ENCODE results near the gene PCYT2.
A peak's percentile ranks its signal among the peaks of the same experiment; 100 is the strongest.
"Not testable (repeated sequence)": the region's sequence is repeated elsewhere in the genome, so short reads cannot be mapped to it uniquely, and the experiment has no call there.

PCYT2 gene

DNA sequence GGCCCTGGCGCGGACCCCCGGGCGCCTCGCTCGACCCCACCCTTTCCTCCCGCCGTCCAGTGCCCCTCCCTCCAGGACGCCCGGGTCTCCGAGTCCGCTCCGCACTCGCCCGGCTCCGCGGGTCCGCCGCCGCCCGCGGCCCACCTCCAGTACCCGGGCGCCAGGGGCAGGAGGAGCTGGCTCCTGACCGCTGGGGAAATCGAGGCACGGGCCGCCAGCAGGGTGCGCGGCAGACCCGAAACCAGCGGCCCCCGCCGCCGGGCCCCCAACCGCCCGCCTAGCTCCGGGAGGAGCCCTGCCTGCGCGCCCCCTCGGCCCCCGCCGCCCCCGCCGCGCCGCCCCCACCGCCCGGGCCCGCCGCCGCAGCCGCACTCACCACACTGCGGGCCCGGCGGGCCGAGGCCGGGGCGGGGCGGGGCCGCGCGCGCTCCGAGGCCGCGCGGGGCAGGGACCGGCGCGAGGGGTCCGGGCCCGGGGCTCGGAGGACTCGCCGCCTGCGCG, 16.0 kb upstream of the PCYT2 start:
- DNase-seq = no peak

DNA sequence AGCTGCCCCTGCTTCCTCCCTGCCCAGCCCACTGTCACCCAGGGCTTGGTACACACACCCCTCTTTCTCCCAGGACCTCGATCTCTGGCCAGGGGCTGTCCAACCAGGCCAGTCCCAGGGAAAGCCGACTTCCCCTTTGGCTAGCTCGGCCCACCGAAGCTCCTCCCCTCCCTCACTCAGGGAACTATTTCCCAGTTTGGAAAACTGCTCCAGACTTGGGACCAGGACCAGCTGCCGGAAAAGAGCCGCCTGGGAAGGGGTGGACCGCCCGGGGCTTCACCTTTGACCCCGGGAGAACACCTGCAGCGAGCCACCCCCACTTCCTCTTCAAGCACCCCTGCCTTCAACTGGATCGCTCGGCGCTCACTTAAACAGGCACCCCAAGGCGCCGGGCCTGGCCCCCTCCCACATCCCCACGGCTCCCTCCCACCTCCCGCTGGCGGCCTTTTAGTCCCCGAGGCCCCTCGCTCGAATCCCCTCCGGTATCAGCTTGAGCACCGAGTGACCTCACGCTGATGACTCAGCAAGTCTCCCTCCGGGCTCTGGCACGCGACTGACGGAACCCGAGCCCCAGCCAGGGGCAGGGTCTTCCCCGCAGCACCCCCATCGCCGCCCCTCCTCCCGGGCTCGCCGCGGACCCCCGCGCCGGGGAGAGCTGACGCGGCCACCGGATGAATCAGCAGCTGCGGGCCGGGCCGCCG, 15.4 kb upstream of the PCYT2 start:
- DNase-seq = no peak

GRCh38 chr17:81925860-81926450, 14.8 kb upstream of the PCYT2 start:
- DNase-seq = no peak

- DNase-seq = no peak
These were observed 13.6 kb upstream of the PCYT2 start for GRCh38 chr17:81924557-81925532.

DNA sequence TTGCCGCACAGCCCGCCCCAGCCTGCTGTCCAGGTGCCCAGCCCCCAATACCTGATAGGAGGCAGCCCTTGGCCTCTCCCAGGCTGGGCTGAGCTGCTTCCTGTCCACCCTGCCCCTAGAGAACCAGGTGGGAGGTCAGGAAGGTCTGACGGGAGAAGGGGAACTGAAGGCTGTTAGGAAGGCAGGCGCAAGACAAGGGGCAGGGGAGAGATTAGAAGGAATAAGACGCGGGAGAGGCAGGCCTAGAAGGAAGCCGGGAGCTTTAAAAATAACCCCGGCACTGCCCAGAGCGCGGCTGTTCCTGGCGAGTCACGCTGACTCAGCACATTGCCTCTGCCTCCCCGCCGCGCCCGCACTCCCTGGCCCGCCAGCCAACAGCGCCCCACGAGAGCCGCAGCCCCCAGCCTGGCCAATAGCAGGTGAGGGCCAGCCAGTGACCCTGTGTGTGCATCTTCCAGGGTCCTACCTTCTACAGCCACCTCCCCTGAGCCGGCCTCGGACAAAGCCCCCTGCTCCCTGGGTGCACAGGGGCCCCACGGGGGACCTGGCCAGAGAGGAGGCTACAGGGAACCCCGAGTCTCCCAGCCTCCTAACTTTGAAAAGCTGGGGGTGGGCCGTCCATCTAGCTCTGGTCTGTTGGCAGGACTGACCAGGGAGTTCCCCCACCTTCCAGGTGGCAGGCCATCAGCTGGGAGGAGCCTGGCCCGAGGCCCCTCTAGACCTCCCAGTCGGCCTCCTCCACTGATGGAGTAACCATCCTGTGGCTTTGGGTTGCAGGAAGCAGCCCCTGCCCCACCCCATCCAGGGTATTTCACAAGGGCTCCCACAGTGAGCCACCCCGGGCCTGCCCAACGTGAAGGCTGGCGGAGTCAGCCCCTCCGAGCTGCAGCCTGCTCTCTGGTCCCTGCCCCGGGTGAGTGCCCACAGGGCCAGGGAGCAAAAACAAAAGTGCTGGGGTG, 12.4 kb upstream of the PCYT2 start:
- DNase-seq = no peak

DNA sequence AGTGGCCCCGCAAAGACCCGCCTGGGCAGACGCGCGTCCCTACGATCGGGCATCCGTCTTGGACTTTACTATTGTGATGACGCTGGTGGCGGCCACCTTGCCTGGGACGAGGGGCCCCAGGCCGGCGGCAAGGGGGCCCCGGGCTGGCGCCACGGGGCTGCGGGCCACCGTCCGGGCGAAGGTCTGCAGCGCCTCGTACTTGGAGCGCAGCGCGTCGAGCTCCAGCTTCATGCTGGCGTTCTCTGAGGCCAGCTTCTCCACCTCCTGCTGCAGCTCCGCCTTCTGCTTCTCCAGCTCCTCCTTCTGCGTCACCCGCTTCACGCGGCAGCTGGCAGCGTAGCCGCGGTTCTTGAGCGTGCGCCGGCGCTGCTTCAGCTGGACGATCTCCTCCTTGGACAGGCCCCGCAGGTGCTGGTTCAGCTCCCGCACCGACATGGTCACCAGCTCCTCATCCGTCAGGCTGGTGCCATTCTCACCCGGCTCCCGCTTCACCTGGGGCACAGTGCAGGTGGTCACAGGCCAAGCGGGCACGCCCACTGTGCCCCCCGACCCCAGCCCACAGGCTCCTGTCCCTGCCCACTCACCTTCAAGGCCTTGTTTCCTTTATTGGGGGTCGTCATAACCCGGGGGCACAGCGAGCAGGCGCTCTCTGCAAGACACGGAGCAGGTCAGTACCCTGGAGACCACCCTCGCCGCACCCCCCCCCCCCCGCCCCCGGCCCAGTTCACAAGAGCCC, 11.5 kb upstream of the PCYT2 start:
- no peak for DNase-seq

- DNase-seq = no peak
These were observed 10.9 kb upstream of the PCYT2 start for GRCh38 chr17:81921996-81922565.

DNA sequence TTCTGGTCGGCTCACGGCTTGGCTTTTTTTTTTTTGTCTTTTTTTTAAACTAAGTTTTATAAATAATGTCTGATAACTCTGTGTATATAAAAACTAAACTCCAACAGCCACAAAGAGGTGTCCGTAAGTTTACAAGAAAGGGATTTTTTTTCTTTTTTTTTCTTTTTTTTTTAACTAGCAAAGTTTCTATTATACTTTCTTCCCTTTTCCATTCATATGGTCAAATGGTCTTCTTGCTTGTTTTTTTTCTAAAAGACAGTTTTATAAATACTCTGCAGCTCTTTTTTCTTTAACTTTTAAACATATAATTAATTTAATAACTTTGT, 10.3 kb upstream of the PCYT2 start:
- no peak for DNase-seq

- DNase-seq = no peak
These were observed 9.7 kb upstream of the PCYT2 start for GRCh38 chr17:81920612-81921536.

DNA sequence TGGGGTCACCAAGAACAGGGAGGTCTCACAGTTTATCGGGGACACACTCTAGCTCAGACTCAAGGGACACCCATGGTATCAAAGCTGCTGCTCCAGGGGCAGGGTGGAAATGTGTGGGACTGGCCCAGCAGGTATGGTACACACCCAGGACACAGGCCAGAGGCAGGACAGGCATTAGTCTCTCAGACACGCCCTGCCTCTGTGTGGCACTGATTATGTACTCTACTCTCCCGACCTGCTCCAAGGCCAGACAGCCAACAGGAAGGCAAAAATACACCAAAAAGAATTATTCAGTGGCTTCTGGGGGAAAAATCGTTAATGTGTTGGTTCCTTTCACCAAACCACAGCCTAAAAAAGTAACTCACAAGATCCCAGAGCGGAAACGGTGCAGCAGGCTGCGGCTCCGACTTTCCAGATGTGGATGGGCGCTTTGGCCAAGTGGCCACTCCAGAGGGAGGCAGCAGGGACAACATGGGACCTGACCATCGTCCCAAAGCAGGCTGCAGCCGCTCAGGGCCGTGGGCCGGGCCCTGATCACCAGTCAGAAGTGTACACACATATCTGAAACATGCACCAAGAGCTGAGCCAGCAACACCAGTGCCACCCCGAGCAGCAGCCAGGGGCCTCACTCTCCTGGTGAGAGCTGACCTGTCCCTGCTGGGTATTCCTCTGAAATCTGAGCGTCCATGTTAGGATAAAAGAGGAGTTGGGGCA, 7.8 kb upstream of the PCYT2 start:
- DNase-seq = no peak

DNA sequence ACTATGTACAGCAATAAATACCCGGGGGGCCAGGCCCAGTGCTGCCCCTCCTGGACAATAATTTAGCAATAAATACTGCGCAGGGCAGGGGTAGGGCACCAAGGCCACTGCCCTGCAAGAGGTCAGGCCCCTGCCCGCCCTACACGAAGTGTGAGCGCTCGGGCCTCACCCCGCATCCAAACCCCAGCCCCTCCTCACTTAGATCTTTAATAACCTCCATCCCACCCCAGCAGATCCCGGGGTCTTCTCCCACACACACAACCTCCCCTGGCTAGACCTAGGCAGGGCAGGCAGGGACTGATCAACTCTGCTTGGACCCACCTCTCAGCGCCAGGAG, 7.1 kb upstream of the PCYT2 start:
- not testable (repeated sequence) for DNase-seq

DNA sequence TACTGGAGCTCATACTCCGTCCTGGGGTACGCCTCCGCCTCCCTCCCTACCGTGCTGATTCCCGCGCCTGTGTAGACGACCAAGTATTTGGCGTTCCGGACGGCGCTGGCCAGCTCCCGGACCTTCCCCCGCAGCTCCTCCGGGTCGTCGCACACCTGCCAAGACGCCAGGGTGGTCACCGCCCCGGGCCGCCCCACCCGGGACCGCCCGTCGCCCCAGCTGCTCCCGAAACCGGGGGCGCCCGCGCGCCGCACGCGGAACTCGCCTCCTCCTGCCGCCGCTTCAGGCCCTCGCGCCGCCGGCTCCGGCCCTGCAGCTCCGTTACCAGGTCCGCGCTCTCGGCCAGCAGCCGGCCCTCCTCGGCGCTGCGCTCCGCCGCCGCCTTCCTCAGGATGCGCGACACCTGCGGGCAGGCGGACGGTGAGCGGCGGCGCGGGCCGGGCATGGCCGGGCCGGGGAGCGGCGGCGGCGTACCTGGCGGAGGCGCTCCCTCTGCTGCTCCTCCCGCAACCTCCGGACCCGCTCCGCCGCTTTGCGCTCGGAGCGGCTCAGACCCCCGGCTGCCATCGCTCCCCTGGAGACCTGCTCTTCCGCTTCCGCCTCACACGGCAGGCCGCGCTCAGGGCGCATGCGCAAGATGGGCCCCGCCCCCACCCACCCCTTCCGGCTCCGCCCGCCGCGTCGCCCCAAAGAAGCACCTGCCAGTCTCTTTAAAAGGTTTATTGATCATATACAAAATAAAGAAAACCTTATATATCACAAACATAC, 6.5 kb upstream of the PCYT2 start, which contains the start of gene SIRT7:
Gene SIRT7, minus strand, starts transcription at position 612 of the 768 bp plus-strand sequence. Its CDS starts 45 bp downstream, at position 567.
- peak; percentile 67 for DNase-seq

DNA sequence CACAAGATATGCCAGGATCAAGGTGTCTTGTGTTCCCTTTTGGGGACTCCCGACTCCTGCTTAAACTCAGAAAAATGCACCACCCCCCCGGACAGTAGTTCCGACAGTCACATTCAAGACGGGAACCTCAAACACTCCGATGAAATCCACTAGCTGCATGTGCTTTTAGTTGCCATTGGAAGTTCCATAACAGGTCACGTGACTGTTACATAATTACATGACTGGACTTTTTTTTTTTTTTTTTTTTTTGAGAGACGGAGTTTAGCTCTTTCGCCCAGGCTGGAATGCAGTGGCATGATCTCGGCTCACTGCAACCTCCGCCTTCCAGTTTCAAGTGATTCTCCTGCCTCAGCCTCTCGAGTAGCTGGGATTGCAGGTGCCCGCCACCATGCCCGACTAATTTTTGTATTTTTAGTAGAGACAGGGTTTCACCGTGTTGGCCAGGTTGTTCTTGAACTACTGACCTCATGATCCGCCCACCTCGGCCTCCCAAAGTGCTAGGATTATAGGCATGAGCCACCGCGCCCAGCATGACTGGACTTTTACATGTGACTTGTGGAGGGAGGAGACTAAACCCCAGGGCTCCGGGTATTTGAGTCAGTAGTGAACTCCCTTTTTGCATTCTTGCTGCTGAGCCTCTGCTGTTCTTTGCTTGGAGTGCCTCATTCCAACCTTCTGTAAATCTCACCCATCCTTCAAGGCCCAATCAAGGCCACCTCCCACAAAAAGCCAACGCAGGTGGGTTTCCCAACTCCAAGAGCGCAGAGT, 5.2 kb upstream of the PCYT2 start:
- no peak for DNase-seq

DNA sequence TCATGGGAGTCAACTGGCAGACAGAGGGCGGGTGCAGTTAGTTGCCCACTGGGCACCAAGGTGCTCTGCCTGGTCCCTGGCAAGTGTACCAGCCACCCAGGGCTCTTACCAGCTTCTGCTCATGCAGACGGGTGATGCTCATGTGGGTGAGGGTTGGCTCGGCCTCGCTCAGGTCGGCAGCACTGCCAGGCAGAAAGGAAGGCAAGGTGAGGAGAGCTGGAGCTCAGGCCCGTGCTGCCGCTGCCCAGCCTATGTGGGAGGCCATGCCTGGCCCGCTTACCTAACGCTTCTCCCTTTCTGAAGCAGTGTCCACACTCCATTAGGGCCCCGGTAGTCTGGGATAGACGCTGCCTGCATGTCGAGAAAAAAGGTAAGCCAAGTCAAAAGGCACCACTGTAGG, 4.1 kb upstream of the PCYT2 start:
- DNase-seq = no peak

DNA sequence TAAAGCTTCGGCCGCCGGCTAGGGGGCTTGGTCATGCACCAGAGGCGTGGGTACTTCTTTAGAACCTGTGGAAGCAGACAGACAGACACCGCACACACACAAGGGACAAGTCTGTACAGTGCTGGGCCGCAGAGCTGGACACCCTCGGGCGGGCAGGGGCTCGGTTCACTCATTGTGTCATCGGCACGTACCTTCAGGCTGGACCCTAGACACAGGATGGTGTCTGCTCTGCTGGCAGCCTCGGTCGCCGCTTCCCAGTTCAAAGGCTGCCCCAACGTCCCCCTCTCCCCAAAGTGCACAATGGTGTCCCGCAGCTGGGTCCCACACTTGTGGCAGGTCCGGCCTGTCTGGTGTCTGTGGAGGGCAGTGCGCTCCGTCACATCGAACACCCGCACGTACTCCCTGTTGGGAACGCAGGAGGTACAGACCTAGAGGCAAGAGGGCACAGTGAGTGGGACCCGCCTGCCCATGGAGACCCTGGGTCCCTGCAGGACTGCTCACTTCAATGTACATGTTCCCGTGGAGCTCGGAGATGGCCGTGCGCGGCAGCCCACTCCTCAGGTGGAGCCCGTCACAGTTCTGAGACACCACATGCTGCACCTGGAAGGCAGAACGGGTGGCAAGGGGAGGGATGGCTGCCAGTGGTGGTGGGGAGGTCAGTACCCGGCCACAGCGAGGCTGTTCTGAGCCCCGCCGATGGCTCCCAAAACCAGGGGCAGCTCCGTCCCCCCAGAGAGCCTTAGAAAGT, 3.1 kb upstream of the PCYT2 start:
- DNase-seq = no peak

GRCh38 chr17:81913394-81914102, 2.3 kb upstream of the PCYT2 start:
- no peak for DNase-seq
